HG03103 (cell line): ENCODE data around the gene SLIT2.

Source experiments
- ATAC-seq: cut with Tn5 transposase; IDR thresholded peaks from one replicate; pipeline ENCODE4 v1.9.1; 2021; ENCODE audit warnings: low read depth; ENCODE audit not compliant: unreplicated experiment

Gene SLIT2

GRCh38 chr4:20298455-20298854 is 46.8 kb downstream of the SLIT2 start:
- no peak for ATAC-seq

- ATAC-seq: no peak
Observed at GRCh38 chr4:20298986-20299385, 47.3 kb downstream of the SLIT2 start.

GRCh38 chr4:20299515-20299914 is 47.8 kb downstream of the SLIT2 start:
- ATAC-seq: no peak

GRCh38 chr4:20301161-20301560 is 49.5 kb downstream of the SLIT2 start:
- ATAC-seq: no peak
